H1 (cell line): Measurements from ENCODE around the gene TFE3. TPM values are rescaled to one million over a fixed set of nuclear protein-coding genes. Genes with fewer than 3 reads are reported as not detected.

ENCODE experiments used
- CTCF ChIA-PET: fragments of 300-600 bp; sonication (Branson Sonifier 250); formaldehyde crosslinking; loops from one replicate; lab custom pipeline; 2021; ENCODE audit not compliant: partially characterized antibody; lab: Charles Lee
- POLR2A ChIA-PET: fragments of 300-600 bp; sonication (Branson Sonifier 250); formaldehyde crosslinking; loops from one replicate; lab custom pipeline; 2021; ENCODE audit warnings: inconsistent platforms; ENCODE audit not compliant: partially characterized antibody; lab: Charles Lee
- DNase-seq, 2 experiments: peaks; one replicate each; pipeline versions ENCODE4 v3.0.0 to v3.0.0-alpha.2; 2010 to 2022; ENCODE audit warnings: low spot score in 2 of 2, low read depth in 1 of 2, mixed read lengths in 1 of 2
- FAIRE-seq: peaks from 2 replicates; lab custom pipeline; 2011; peaks lifted over from hg19 to GRCh38; lab: Jason Lieb, UNC
- H2AFZ ChIP-seq: 2 replicates; pipeline ENCODE4 v1.8.1; 2012; ENCODE audit warnings: low read length, inconsistent platforms
- H2AK5ac ChIP-seq: 2 replicates; pipeline ENCODE4 v1.6.1; 2013; ENCODE audit warnings: low read depth, low read length
- H2BK120ac ChIP-seq: replicated peaks from 2 replicates; pipeline ENCODE3; 2013; ENCODE audit warnings: low read depth, low read length, inconsistent platforms
- H2BK12ac ChIP-seq: 2 replicates; pipeline ENCODE4 v1.6.1; 2013; ENCODE audit warnings: low read depth, low read length
- H2BK15ac ChIP-seq: 2 replicates; pipeline ENCODE4 v1.6.1; 2013; ENCODE audit warnings: low read length
- H2BK20ac ChIP-seq: 2 replicates; pipeline ENCODE4 v1.6.1; 2013; ENCODE audit warnings: low read length
- H2BK5ac ChIP-seq: 2 replicates; pipeline ENCODE4 v1.6.1; 2013; ENCODE audit warnings: low read depth, low read length
- H3K14ac ChIP-seq: 2 replicates; pipeline ENCODE4 v1.6.1; 2013; ENCODE audit warnings: inconsistent platforms; ENCODE audit not compliant: insufficient read length
- H3K18ac ChIP-seq: 2 replicates; pipeline ENCODE4 v1.6.1; 2013; ENCODE audit warnings: low read length; ENCODE audit errors: extremely low read depth
- H3K23ac ChIP-seq: 2 replicates; pipeline ENCODE4 v1.6.1; 2013; ENCODE audit warnings: inconsistent platforms; ENCODE audit not compliant: insufficient read length
- H3K23me2 ChIP-seq: 2 replicates; pipeline ENCODE4 v1.6.1; 2013; ENCODE audit warnings: low read depth, low read length
- H3K27ac ChIP-seq: 2 replicates; pipeline ENCODE4 v1.6.1; 2011; ENCODE audit warnings: low read depth, low read length, inconsistent platforms
- H3K27me3 ChIP-seq, 4 experiments: replicated peaks in 1 of 4; 1 replicate in 1 of 4; 2 replicates in 3 of 4; pipeline versions ENCODE4 v1.6.1 to v1.8.1; 2011 to 2013; ENCODE audit warnings: low read length in 3 of 4, mild to moderate bottlenecking in 3 of 4, inconsistent platforms in 2 of 4, mixed read lengths in 2 of 4, moderate library complexity in 1 of 4; ENCODE audit not compliant: control insufficient read depth in 3 of 4, insufficient read depth in 3 of 4; ENCODE audit errors: extremely low read depth in 1 of 4
- H3K36me3 ChIP-seq, 4 experiments: 2 replicates each; pipeline versions ENCODE4 v1.6.1 to v1.8.1; 2011 to 2013; ENCODE audit warnings: mild to moderate bottlenecking in 4 of 4, low read length in 3 of 4, moderate library complexity in 2 of 4, control low read depth in 1 of 4, inconsistent platforms in 1 of 4; ENCODE audit not compliant: insufficient read depth in 4 of 4, control insufficient read depth in 2 of 4
- H3K4ac ChIP-seq: replicated peaks from 2 replicates; pipeline ENCODE3; 2013; ENCODE audit warnings: low read length, low read depth, mixed read lengths, inconsistent platforms; ENCODE audit not compliant: insufficient read length
- H3K4me1 ChIP-seq, 4 experiments: replicated peaks in 1 of 4; 1 replicate in 1 of 4; 2 replicates in 3 of 4; pipeline versions ENCODE4 v1.6.1 to v1.8.1; 2011 to 2013; ENCODE audit warnings: low read length in 3 of 4, inconsistent platforms in 2 of 4, mixed read lengths in 1 of 4; ENCODE audit not compliant: insufficient read depth in 4 of 4, control insufficient read depth in 3 of 4
- H3K4me2 ChIP-seq, 2 experiments: 2 replicates each; pipeline versions ENCODE4 v1.6.1 to v1.8.1; 2011 to 2013; ENCODE audit warnings: low read depth in 2 of 2, low read length in 2 of 2, control low read depth in 1 of 2, inconsistent platforms in 1 of 2, mild to moderate bottlenecking in 1 of 2; ENCODE audit not compliant: insufficient read depth in 1 of 2
- H3K4me3 ChIP-seq, 4 experiments: fragments of 200-600, 300-600 bp in 1 of 4; sonication (generic), shearing (Covaris generic), sonication (Bioruptor Twin) in 1 of 4; 2 replicates each; pipeline versions ENCODE4 v1.5.1 to v1.8.1; 2011 to 2016; ENCODE audit warnings: low read length in 4 of 4, low read depth in 3 of 4, control low read depth in 2 of 4, inconsistent platforms in 2 of 4, mild to moderate bottlenecking in 2 of 4, mixed read lengths in 1 of 4, moderate library complexity in 1 of 4; ENCODE audit not compliant: insufficient read depth in 2 of 4; ENCODE audit errors: extremely low read depth in 1 of 4
- H3K56ac ChIP-seq: replicated peaks from 2 replicates; pipeline ENCODE3; 2013; ENCODE audit warnings: low read depth, mild to moderate bottlenecking, mixed read lengths, low read length, inconsistent platforms; ENCODE audit not compliant: insufficient read length
- H3K79me1 ChIP-seq: 2 replicates; pipeline ENCODE4 v1.6.1; 2013; ENCODE audit warnings: low read depth, low read length, control low read depth
- H3K79me2 ChIP-seq, 2 experiments: 2 replicates each; pipeline versions ENCODE4 v1.6.1 to v1.8.1; 2012 to 2013; ENCODE audit warnings: low read length in 2 of 2, mild to moderate bottlenecking in 2 of 2, inconsistent platforms in 1 of 2; ENCODE audit not compliant: insufficient read depth in 2 of 2, control insufficient read depth in 1 of 2
- H3K9ac ChIP-seq, 4 experiments: replicated peaks in 1 of 4; 1 replicate in 1 of 4; 2 replicates in 3 of 4; pipeline versions ENCODE4 v1.6.1 to v1.8.1; 2011 to 2013; ENCODE audit warnings: low read depth in 3 of 4, low read length in 3 of 4, control low read depth in 2 of 4, mild to moderate bottlenecking in 2 of 4, moderate library complexity in 2 of 4, inconsistent platforms in 1 of 4; ENCODE audit errors: extremely low read depth in 1 of 4
- H3K9me3 ChIP-seq, 2 experiments: 2 replicates each; pipeline versions ENCODE4 v1.6.1 to v1.8.1; 2012 to 2013; ENCODE audit warnings: mild to moderate bottlenecking in 2 of 2, moderate library complexity in 2 of 2, control low read depth in 1 of 2, inconsistent platforms in 1 of 2, low read depth in 1 of 2, low read length in 1 of 2, mixed read lengths in 1 of 2; ENCODE audit not compliant: insufficient read depth in 2 of 2
- H4K20me1 ChIP-seq, 2 experiments: replicated peaks in 1 of 2; 2 replicates each; pipeline versions ENCODE3 to v1.8.1; 2011 to 2013; ENCODE audit warnings: inconsistent platforms in 2 of 2, low read length in 2 of 2, mild to moderate bottlenecking in 1 of 2; ENCODE audit not compliant: insufficient read depth in 2 of 2, control insufficient read depth in 1 of 2
- H4K5ac ChIP-seq: 2 replicates; pipeline ENCODE4 v1.6.1; 2013; ENCODE audit warnings: low read length, low read depth, mixed read lengths, inconsistent platforms; ENCODE audit not compliant: insufficient read length
- H4K8ac ChIP-seq: 2 replicates; pipeline ENCODE4 v1.8.0; 2013; ENCODE audit warnings: mild to moderate bottlenecking, moderate library complexity, low read length, inconsistent platforms; ENCODE audit not compliant: insufficient read depth; ENCODE audit errors: extremely low read depth
- H4K91ac ChIP-seq: replicated peaks from 2 replicates; pipeline ENCODE3; 2013; ENCODE audit warnings: low read length, mixed read lengths, inconsistent platforms; ENCODE audit not compliant: insufficient read length
- EZH2 ChIP-seq: fragments of 200-600 bp; sonication (generic); IDR thresholded peaks from 2 replicates; pipeline ENCODE4 v1.7.1; 2012; ENCODE audit warnings: low read depth, mild to moderate bottlenecking, moderate library complexity, low read length, inconsistent platforms; ENCODE audit not compliant: severe bottlenecking
- NRF1 ChIP-seq: IDR thresholded peaks from 2 replicates; pipeline ENCODE4 v1.6.1; 2011; ENCODE audit warnings: mild to moderate bottlenecking, low read depth, low read length, improper control_type of control experiment
- PHF8 ChIP-seq: fragments of 200-600 bp; sonication (generic); conservative IDR thresholded peaks from 2 replicates; pipeline ENCODE4 v1.7.1; 2012; ENCODE audit warnings: low read depth, mild to moderate bottlenecking, inconsistent platforms, low read length, moderate library complexity
- RXRA ChIP-seq: IDR thresholded peaks from 2 replicates; pipeline ENCODE4 v1.6.1; 2011; ENCODE audit warnings: low read depth, mild to moderate bottlenecking, low read length, moderate library complexity; ENCODE audit not compliant: insufficient read depth
- SIN3A ChIP-seq, 2 experiments: IDR thresholded peaks in 1 of 2; conservative IDR thresholded peaks in 1 of 2; 2 replicates each; pipeline ENCODE4 v1.6.1; 2011 to 2012; ENCODE audit warnings: low read length in 2 of 2, improper control_type of control experiment in 1 of 2, low read depth in 1 of 2, mild to moderate bottlenecking in 1 of 2
- SP2 ChIP-seq: IDR thresholded peaks from 2 replicates; pipeline ENCODE4 v1.6.1; 2012; ENCODE audit warnings: mild to moderate bottlenecking, low read length, inconsistent platforms
- SP4 ChIP-seq: IDR thresholded peaks from 2 replicates; pipeline ENCODE4 v1.6.1; 2012; ENCODE audit warnings: low read length, inconsistent platforms
- WGBS, 2 experiments: shearing (Covaris generic) in 1 of 2; methylation state at CpG; one replicate each; pipeline versions ENCODE4 v1.1.6 to v1.1.7; 2013 to 2015; ENCODE audit warnings: low lambda C conversion rate in 2 of 2, mixed read lengths in 2 of 2, inconsistent platforms in 1 of 2, low coverage in 1 of 2, missing lambda C conversion rate in 1 of 2; ENCODE audit not compliant: insufficient replicate concordance in 2 of 2, insufficient coverage in 1 of 2, insufficient read length in 1 of 2; ENCODE audit errors: extremely low coverage in 1 of 2, missing lambda C conversion rate in 1 of 2; 5-methylcytosine and 5-hydroxymethylcytosine counted together
- polyA plus RNA-seq, 7 experiments: library from polyadenylated mRNA; depleted of rRNA in 3 of 7; stranded (reverse) in 5 of 7; unstranded in 2 of 7; fragments of >200 nt in 5 of 7; fragments of 200-250 nt in 2 of 7; gene quantifications; 1 replicate in 5 of 7; 2 replicates in 1 of 7; 4 replicates in 1 of 7; pipeline versions ENCODE4 v1.2.1 to v1.2.3, GENCODE V29; 2011 to 2013; ENCODE audit warnings: missing spikeins in 2 of 7, mixed read lengths in 2 of 7
- total RNA-seq: library from RNA; stranded (reverse); fragmentation: NEBNext Ultra II Directional; extraction: Animal tissue kit (Norgen Biotek cat#: 25700); gene quantifications from 2 replicates; pipeline ENCODE4 v1.2.1, GENCODE V29; 2021
- TF ChIP-seq, protein P1 (sequence below): IDR thresholded peaks from 2 replicates; pipeline ENCODE4 v1.6.1; 2012; ENCODE audit warnings: low read length, inconsistent platforms

TFE3 gene
- total and polyA plus RNA-seq, 2 of the 8 experiments (the other 6 are each of a cell fraction or from before 2014, with no cell fraction given): 33.7 to 52.9 TPM

DNA sequence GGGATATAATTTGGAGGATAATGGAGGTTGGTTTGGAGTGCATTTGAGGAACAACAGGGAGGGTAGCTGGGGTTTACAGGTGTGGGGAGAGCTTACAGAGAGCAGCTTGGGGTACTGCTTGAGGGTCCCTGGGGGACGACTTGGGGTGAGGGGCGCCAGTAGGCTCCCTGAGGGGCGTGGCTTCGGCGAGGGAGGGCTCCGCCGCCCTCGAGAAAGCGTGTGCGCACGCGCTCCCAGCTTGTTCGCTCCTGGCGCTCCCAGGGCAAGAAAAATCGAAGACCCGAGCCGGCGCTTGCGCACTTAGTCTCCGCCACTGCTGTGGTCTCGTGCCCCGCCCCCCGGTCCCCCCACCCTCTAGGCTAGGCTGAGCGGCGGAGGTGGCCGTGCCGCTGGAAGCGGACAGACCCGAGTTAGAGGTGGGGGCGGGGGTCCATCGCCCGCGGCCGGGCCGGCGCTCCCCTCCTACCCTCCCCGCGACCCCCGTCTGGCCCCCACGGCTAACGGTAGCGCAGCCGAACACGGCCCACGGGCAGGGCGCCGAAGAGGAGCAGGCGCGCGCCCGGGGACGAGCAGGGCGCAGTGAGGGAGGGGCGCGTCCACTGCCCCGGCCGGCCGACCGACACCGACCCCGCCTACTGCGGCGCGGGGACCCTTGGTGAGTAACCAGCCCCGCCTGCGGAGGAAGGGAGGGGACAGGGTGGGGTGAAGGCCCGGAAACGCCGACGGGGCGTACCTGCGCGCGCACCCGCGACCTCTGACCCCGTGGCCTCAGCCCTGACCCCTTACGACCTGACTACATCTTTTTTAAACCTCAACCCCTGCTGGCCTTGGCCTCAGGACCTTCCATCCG is 10.3 kb upstream of the TFE3 start:
- Histone ChIP-seq H3K23ac (no peak overlapping the region), H3K4me2 (peak overlapping the region; percentile 72 to 73)
- TF ChIP-seq, protein P1, sequence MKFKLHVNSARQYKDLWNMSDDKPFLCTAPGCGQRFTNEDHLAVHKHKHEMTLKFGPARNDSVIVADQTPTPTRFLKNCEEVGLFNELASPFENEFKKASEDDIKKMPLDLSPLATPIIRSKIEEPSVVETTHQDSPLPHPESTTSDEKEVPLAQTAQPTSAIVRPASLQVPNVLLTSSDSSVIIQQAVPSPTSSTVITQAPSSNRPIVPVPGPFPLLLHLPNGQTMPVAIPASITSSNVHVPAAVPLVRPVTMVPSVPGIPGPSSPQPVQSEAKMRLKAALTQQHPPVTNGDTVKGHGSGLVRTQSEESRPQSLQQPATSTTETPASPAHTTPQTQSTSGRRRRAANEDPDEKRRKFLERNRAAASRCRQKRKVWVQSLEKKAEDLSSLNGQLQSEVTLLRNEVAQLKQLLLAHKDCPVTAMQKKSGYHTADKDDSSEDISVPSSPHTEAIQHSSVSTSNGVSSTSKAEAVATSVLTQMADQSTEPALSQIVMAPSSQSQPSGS: no peak
- peak; percentile 54 for TF ChIP-seq NRF1
- no peak for TF ChIP-seq SP4
- TF ChIP-seq RXRA: 0 out of 2 replicates have a peak, but pooled peaks have one; percentile 44
- TF ChIP-seq PHF8: peak; percentile 73
- no peak for TF ChIP-seq EZH2
- no peak for TF ChIP-seq SIN3A (conservative IDR thresholded peaks at IDR 0.05 in 1 of 2, IDR thresholded peaks at IDR 0.05 in 1 of 2; ENCODE audit: low read depth in 1 of 2, low read length in 2 of 2)
- TF ChIP-seq SP2: no peak

More for the DNA sequence above, 10.3 kb upstream of the TFE3 start:
- Histone ChIP-seq H3K79me1 (0 out of 2 replicates have a peak, but pooled peaks cover 4% of the 10 kb centered on the region), H3K14ac (no peak overlapping the region), H2BK5ac (0 out of 2 replicates have a peak overlapping the region, but pooled peaks have one; percentile 35), H2BK15ac (no peak overlapping the region; the same call in 1 of the 2 replicates), H4K91ac (peak overlapping the region; percentile 73), H2BK120ac (peak overlapping the region; percentile 33), H3K79me2 (peaks cover 0 to 13% of the 10 kb centered on the region in 2 experiments; a peak in 3 of 4 replicates), H2AFZ (peak overlapping the region; percentile 53), H3K18ac (no peak overlapping the region; the same call in 1 of the 2 replicates), H3K36me3 (no peaks in the 10 kb centered on the region), H3K9me3 (no peaks in the 10 kb centered on the region), H4K5ac (no peak overlapping the region), H3K4ac (peak overlapping the region; percentile 69), H3K23me2 (peaks cover 4% of the 10 kb centered on the region; the same call in 1 of the 2 replicates), H2AK5ac (no peak overlapping the region), H3K27me3 (no peaks in the 10 kb centered on the region), H3K56ac (peak overlapping the region; percentile 64), H3K4me1 (no peaks in the 10 kb centered on the region; a peak in 3 of 7 replicates), H4K8ac (peak overlapping the region; percentile 68), H3K9ac (peak overlapping the region in 3 of 4 experiments; percentile 29 to 47 (median 40); a peak in 5 of 7 replicates), H3K4me3 (peak overlapping the region; percentile 45 to 74 (median 61)), H3K27ac (no peak overlapping the region; the same call in 1 of the 2 replicates), H4K20me1 (no peaks in the 10 kb centered on the region), H2BK20ac (no peak overlapping the region), H2BK12ac (no peak overlapping the region)
- CTCF ChIA-PET: no interaction called here
- DNase-seq (peak in 1 of 2 experiments; percentile 75), FAIRE-seq (peak; percentile 85)
- POLR2A ChIA-PET: interaction anchor here (0.6 to 1.0 kb wide), 2 partner anchors 11 to 51 kb away, joined by 3 read pairs; no protein-coding TSS in a partner anchor
- WGBS, 2 experiments: 0% methylated on average over 6 of the region's 79 CpGs; no CpG with 5 or more reads in 1 of the 2 experiments
